Tibial nerve (tissue), 4 donors: Measurements from ENCODE around the gene SDK2. TPM values are rescaled to one million over a fixed set of nuclear protein-coding genes. Genes with fewer than 3 reads are reported as not detected.

Source experiments
- DNase-seq, 2 donors: peaks; one replicate each; pipeline ENCODE4 v3.0.0-alpha.2; 2019; ENCODE audit warnings: low spot score in 2 of 2
- H3K27ac ChIP-seq, 4 donors: fragments of 200-600 bp; sonication (generic) in 3 of 4; one replicate each; pipeline ENCODE4 v1.5.1; 2017 to 2019; ENCODE audit warnings: mild to moderate bottlenecking in 1 of 4
- H3K27me3 ChIP-seq, 2 donors: fragments of 200-600 bp; sonication (generic) in 1 of 2; one replicate each; pipeline versions ENCODE4 v1.5.1 to v1.6.0; 2017 to 2019
- H3K36me3 ChIP-seq, 3 donors: fragments of 200-600 bp; sonication (generic); one replicate each; pipeline ENCODE4 v1.5.1; 2018 to 2019
- H3K4me1 ChIP-seq, 4 donors: fragments of 200-600 bp; sonication (generic) in 3 of 4; one replicate each; pipeline ENCODE4 v1.5.1; 2017 to 2019
- H3K4me3 ChIP-seq, 4 donors: fragments of 200-600 bp; sonication (generic) in 3 of 4; one replicate each; pipeline ENCODE4 v1.5.1; 2017 to 2019; ENCODE audit warnings: mild to moderate bottlenecking in 1 of 4, moderate library complexity in 1 of 4
- H3K9me3 ChIP-seq, 4 donors: fragments of 200-600 bp; sonication (generic) in 3 of 4; one replicate each; pipeline ENCODE4 v1.5.1; 2017 to 2019
- EP300 ChIP-seq, 2 donors: sonication (generic); formaldehyde crosslinking; IDR thresholded peaks; one replicate each; pipeline ENCODE4 v1.6.1; 2017; ENCODE audit warnings: antibody characterized with exemption in 2 of 2, mild to moderate bottlenecking in 1 of 2
- POLR2A ChIP-seq, 2 donors: fragments of 450-650 bp; IDR thresholded peaks; one replicate each; pipeline ENCODE4 v1.6.1; 2017; ENCODE audit warnings: antibody characterized with exemption in 2 of 2, mild to moderate bottlenecking in 2 of 2, moderate library complexity in 2 of 2
- WGBS, 2 donors: methylation state at CpG; one replicate each; pipeline ENCODE4 v1.1.5; 2018; 5-methylcytosine and 5-hydroxymethylcytosine counted together
- total RNA-seq, 4 donors: library from RNA; depleted of rRNA; stranded (reverse); fragments of >200 nt; gene quantifications; one replicate each; pipeline ENCODE4 v1.1.0, GENCODE V29; 2016
- TF ChIP-seq, protein P1 (sequence below), 5 experiments: fragments of 200-600 bp in 3 of 5; fragments of 450-650 bp in 2 of 5; sonication (generic) in 3 of 5; IDR thresholded peaks; one replicate each; pipeline ENCODE4 v1.5.1; 2016 to 2019; ENCODE audit warnings: antibody characterized with exemption in 5 of 5, mild to moderate bottlenecking in 3 of 5, moderate library complexity in 2 of 5

The SDK2 gene
- total RNA-seq, 4 donors from 2014 or later: 3.1 to 6.3 (median 4.6) TPM

DNA sequence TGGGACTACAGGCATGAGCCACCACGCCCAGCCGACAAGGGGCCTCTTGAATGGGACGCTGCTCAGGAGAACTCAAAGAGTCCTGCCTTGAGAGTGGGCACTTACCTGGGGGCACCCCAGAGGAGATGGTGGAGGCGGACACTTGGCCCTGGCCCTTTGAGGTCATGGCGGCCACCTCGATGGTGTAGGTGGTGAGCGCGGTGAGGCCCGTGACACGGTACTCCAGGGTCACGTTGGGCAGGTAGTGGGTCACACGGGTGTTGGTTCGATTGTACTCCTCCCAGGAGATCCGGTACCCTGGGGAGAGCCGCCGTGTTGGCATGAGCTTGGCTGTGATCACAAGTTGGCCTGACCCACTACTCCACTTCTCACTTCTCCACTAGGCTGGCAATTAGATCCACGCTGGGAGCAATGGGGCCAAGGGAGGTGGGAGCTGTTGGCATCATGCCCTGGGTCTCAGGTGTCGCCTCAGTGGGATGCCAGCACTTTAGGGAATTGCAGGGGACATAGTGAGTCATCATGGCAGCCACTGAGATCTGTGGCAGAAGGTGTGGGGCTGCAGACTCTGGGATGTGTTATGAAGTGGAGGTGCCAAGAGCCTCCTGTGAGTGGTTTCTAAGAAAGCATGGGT, 243.2 kb downstream of the SDK2 start:
- no peak overlapping the region for H3K27ac ChIP-seq

DNA sequence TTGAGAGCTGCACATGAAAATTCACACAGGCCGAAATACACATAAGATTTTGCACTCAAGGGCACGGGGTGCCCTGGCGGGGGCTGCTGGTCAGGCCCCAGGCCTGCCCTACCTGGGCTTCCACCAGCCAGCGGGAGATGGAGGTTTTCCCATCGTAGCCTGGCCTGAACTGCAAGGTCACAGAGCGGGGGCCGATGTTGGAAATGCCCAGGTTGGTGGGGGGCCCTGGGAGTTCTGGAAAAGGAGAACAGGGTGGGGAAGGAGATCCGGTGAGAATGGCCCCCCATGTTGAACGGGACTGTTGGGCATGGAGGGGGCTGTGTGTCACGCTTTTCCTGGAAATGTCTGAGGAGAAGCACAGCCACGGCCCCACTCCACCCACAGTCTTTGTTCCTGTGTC, 245.2 kb downstream of the SDK2 start:
- Histone ChIP-seq H3K27ac (no peak overlapping the region), H3K9me3 (no peaks in the 10 kb centered on the region), H3K4me1 (peaks cover 0 to 6% (median 0%) of the 10 kb centered on the region in 4 donors), H3K27me3 (no peaks in the 10 kb centered on the region), H3K36me3 (peaks cover 0 to 31% (median 0%) of the 10 kb centered on the region in 3 donors), H3K4me3 (no peak overlapping the region)
- WGBS, 2 donors: 81 to 84% methylated on average over 11 of the region's 11 CpGs
- TF ChIP-seq EP300 (IDR thresholded peaks at IDR 0.05) (no peak), POLR2A (IDR thresholded peaks at IDR 0.05) (no peak)
- TF ChIP-seq, protein P1, sequence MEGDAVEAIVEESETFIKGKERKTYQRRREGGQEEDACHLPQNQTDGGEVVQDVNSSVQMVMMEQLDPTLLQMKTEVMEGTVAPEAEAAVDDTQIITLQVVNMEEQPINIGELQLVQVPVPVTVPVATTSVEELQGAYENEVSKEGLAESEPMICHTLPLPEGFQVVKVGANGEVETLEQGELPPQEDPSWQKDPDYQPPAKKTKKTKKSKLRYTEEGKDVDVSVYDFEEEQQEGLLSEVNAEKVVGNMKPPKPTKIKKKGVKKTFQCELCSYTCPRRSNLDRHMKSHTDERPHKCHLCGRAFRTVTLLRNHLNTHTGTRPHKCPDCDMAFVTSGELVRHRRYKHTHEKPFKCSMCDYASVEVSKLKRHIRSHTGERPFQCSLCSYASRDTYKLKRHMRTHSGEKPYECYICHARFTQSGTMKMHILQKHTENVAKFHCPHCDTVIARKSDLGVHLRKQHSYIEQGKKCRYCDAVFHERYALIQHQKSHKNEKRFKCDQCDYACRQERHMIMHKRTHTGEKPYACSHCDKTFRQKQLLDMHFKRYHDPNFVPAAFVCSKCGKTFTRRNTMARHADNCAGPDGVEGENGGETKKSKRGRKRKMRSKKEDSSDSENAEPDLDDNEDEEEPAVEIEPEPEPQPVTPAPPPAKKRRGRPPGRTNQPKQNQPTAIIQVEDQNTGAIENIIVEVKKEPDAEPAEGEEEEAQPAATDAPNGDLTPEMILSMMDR (IDR thresholded peaks at IDR 0.05): no peak
- DNase-seq: no peak

More for the DNA sequence above, 243.2 kb downstream of the SDK2 start:
- Histone ChIP-seq H3K9me3 (no peaks in the 10 kb centered on the region), H3K4me3 (no peak overlapping the region), H3K36me3 (peaks cover 0 to 25% (median 0%) of the 10 kb centered on the region in 3 donors), H3K4me1 (peaks cover 0 to 6% (median 0%) of the 10 kb centered on the region in 4 donors), H3K27me3 (no peaks in the 10 kb centered on the region)
- 90 to 95% methylated on average over 18 of the region's 18 CpGs for WGBS, 2 donors
- TF ChIP-seq, protein P1 (IDR thresholded peaks at IDR 0.05): no peak
- TF ChIP-seq EP300 (IDR thresholded peaks at IDR 0.05) (no peak), POLR2A (IDR thresholded peaks at IDR 0.05) (no peak)
- no peak for DNase-seq

DNA sequence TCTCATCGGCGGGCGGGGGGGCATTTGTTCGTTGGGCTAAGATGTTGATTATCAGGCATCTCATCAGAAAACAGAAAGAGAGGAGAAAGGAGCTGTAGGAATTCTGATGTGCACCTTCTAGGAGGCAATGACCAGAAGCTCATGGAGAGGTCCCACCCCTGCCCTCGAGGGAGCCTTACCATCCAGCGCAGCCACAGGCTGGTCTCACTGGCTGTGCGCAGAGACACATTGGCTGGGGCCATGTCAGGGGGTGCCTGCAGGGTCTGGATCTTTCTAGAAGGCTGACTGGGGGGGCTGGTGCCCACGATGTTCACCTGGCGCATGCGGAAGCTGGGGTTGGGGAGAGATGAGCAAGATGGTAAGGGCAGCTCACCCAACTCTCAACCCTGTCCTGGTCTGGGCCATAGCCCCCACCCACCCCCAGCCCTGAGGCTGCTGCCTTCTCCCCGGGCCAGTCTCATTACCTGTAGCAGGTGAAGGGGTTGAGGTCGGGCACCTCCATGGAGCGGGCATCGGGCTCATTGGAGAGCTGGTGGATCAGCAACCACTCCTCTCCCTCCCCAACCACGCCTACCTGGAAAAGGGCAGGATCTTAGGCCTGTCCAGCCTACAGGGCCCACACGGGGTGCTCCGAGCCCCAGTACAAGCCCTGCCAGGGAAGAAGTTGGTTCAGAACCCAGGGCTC, 246.2 kb downstream of the SDK2 start:
- Histone ChIP-seq H3K36me3 (peaks cover 0 to 31% (median 0%) of the 10 kb centered on the region in 3 donors), H3K27me3 (no peaks in the 10 kb centered on the region), H3K4me1 (peaks cover 0 to 6% (median 0%) of the 10 kb centered on the region in 4 donors), H3K4me3 (no peak overlapping the region), H3K9me3 (no peaks in the 10 kb centered on the region), H3K27ac (no peak overlapping the region)
- no peak for DNase-seq
- WGBS, 2 donors: 92 to 93% methylated on average over 16 to 17 of the region's 17 CpGs
- TF ChIP-seq EP300 (IDR thresholded peaks at IDR 0.05) (no peak), POLR2A (IDR thresholded peaks at IDR 0.05) (no peak)
- TF ChIP-seq, protein P1 (IDR thresholded peaks at IDR 0.05): no peak

DNA sequence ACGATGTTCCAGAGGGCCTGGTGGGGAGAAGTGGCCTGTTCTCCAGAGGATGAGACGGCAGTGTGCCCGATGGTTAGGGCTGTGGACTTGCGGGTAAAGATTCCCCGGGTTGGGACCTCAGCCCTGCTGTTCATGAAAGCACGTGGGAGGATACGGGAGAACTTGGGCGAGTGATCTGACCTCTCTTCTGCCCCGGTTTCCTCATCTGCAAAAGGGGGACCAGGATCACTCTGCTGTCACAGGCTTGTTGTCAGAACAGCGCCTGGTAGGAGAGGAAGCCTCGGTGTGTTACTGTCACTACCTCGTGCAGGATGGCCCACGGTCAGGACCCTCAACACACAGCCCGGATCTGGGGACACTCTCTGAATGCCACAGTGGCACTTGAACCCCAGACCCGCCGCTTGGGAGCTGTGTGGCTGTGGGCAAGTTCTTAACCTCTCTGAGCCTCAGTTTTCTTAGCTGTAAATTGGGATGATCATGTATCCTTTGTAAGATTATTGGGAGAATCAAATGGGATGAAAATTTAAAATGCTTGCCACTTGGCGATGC, 246.9 kb downstream of the SDK2 start:
- no peak overlapping the region for H3K4me3 ChIP-seq
- 65 to 73% methylated on average over 17 of the region's 17 CpGs for WGBS, 2 donors
- H3K9me3 ChIP-seq: no peaks in the 10 kb centered on the region
- no peak for DNase-seq
- H3K4me1 ChIP-seq: peaks cover 0 to 6% (median 0%) of the 10 kb centered on the region in 4 donors
- no peaks in the 10 kb centered on the region for H3K27me3 ChIP-seq
- TF ChIP-seq, protein P1 (IDR thresholded peaks at IDR 0.05): no peak
- TF ChIP-seq POLR2A (IDR thresholded peaks at IDR 0.05) (no peak), EP300 (IDR thresholded peaks at IDR 0.05) (no peak)
- H3K27ac ChIP-seq: no peak overlapping the region
- peaks cover 0 to 31% (median 0%) of the 10 kb centered on the region in 3 donors for H3K36me3 ChIP-seq
